ENCODE measurements around the gene PARP2.

- no peak for TF ChIP-seq CTCF (conservative IDR thresholded peaks at IDR 0.05; ENCODE audit: low read depth, low read length)
- no peak for TF ChIP-seq EZH2 (IDR thresholded peaks at IDR 0.05; ENCODE audit: low read length, unreplicated experiment)
These were observed 44.7 kb downstream of the PARP2 start for GRCh38 chr14:20388159-20388558.

All from PC-3 (cell line).